ENCODE results near the gene PYY.
"Not testable (repeated sequence)": the region's sequence is repeated elsewhere in the genome, so short reads cannot be mapped to it uniquely, and the experiment has no call there.

PYY gene

DNA sequence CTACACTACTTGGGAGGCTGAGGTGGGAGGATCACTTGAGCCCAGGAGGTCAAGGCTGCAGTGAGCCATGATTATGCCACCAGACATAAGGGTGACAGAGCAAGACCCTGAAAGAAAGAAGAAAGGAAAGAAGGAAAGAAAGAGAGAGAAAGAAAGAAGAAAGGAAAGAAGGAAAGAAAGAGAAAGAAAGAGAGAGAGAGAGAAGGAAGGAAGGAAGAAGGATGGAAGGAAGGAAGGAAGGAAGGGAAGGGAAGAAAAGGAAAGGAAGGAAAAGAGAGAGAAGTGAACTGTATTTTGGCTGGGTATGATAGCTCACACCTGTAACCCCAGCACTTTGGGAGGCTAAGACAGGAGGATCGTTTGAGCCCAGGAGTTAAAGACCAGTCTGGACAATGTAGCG, 24.3 kb upstream of the PYY start:
- no peak for DNase-seq (ENCODE audit: low read depth)

DNA sequence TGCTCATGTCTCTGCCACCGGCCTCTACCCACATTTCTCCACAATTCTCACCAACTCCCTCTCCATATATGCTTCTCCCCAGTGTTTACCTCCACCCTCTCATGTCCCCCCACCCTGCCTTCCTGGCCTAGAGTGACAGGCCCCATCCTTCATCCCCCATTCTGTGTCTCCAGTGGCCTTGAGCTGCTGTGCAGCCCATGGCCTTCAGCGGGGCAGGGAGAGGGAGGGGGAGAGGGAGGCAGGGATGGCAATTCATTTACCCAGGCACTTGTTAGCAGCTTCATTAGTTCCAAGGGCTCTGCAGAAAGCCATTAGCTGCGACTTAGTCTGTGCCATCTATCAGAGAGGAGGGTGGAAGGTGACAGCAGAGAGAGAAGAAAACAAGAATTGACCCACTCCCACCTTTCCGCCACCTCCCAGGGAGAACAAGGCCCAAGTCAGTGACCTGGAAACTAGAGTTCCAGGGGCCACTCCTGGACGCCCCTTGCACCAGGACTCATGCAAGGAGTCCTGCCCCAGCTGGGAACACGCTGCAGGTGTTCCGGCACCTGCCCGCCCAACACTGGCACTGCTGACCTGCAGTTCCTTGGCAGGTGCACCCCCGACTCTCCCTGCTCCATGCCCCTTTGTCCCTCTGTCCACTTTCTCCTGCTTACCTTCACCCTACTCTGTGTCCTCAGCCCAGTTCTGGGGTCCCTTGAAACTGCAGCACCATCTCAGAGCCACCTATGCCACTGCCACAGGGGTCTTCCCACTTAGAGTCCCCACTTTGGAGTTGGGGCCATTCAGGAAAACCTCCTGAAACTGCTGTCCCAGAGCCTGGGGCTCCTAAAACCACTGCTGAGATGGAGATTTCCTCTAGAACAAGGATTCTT, 23.5 kb upstream of the PYY start:
- DNase-seq (ENCODE audit: low read depth), result no peak

GRCh38 chr17:43975898-43976297, 22.2 kb upstream of the PYY start:
- DNase-seq (ENCODE audit: low read depth), result no peak

- DNase-seq (ENCODE audit: low read depth), result no peak
These were observed 20.9 kb upstream of the PYY start for GRCh38 chr17:43974382-43975266.

DNA sequence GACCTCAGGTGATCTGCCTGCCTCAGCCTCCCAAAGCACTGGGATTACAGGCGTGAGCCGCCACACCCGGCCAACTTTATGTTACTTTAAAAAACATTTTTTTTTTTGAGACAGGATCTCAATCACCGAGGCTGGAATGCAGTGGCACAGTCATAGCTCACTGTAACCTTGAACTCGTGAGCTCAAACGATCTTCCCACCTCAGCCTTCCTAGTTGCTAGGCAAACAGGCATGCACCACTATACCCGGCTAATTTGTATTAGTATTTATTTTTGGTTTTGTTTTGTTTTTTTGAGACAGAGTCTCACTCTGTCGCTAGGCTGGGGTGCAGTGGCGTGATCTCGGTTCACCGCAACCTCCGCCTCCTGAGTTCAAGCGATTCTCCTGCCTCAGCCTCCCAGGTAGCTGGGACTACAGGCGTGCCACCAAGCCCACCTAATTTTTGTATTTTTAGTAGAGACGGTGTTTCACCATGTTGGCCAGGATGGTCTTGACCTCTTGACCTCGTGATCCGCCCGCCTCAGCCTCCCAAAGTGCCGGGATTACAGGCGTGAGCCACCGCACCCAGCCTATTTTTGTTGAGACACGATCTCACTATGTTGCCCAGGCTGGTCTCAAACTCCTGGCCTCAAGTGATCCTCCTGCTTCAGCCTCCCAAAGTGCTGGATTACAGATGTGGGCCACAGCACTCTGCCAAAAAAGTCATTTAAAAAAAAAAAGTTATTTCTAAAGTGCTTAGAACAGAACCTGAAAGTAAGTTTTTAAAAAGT, 18.9 kb upstream of the PYY start:
- not testable (repeated sequence) for DNase-seq (ENCODE audit: low read depth)

DNA sequence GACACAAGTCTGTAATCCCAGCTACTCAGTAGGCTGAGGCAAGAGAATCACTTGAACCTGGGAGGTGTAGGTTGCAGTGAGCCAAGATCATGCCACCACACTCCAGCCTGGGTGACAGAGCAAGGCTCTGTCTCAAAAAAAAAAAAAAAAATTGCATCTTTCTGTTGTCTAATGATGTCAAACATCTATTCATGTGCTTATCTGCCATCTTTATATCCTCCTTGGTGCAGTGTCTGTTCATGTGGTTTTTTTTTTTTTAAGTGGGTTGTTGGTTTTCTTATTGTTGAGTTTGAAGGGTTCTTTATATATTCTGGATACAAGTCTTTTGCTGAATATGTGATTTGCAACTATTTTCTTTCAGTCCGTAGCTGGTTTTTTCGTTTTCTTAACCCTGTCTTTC, 17.7 kb upstream of the PYY start:
- not testable (repeated sequence) for DNase-seq (ENCODE audit: low read depth)

DNA sequence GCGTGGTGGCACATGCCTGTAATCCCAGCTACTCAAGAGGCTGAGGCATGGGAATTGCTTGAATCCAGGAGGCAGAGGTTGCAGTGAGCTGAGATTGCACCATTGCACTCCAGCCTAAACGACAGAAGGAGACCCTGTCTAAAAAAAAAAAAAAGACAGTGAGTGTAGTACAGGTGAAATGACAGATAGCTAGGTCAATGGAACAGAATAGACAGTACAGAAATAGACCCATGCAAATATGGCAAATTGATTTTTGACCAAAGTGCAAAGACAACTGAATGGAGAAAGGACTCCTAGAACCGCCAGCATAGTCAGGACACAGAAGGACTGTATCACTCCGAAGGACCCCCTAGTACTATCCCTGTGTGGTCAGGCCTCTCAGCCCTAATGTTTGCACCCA, 16.6 kb upstream of the PYY start:
- DNase-seq (ENCODE audit: low read depth), result no peak

- no peak for DNase-seq (ENCODE audit: low read depth)
These were observed 13.6 kb upstream of the PYY start for GRCh38 chr17:43967251-43967875.

- DNase-seq (ENCODE audit: low read depth), result no peak
These were observed 12.5 kb upstream of the PYY start for GRCh38 chr17:43966276-43966675.

- DNase-seq (ENCODE audit: low read depth), result no peak
These were observed 8.7 kb upstream of the PYY start for GRCh38 chr17:43962479-43962878.

GRCh38 chr17:43961954-43962353, 8.2 kb upstream of the PYY start:
- no peak for DNase-seq (ENCODE audit: low read depth)

DNA sequence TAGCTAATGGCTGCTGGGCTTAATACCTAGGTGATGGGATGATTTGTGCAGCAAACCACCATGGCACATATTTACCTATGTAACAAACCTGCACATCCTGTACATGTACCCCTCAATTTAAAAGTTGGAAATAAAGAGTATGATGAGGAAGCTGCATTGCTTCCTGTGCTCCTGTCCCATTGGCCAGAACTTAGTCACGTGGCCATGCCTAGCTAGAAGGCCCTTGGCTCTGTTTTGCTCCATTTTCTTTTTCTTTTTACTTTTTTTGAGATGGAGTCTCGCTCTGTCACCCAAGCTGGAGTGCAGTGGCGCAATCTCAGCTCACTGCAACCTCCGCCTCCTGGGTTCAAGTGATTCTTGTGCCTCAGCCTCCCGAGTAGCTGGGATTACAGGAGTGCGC, 7.6 kb upstream of the PYY start:
- DNase-seq (ENCODE audit: low read depth), result not testable (repeated sequence)

DNA sequence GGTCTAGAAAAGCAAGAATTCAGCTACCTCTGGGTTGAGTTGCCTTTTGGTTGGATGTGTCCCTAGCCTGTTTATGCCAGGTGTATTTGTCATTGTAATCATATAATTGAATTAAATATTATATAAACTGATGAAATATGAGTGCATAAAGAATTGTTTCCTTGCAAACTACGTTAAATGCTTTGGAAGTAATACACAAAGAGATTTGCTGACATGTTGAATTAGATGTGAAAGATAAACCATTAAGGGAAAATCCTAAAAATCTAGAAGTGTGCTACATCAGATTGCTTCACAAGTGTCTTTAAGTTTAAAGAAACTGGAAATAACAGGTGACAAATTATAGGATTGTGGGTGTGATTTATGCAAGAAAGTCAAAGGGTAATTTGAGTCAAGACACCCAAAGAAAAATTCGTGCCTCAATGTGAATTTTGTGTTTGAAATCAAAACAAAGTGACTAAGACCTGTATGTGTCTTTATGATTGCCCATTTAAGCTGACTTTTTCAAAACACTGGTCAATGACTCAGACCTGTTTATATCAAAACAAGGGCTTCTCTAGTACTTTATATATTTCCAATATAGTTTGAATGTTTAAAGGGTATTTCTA, 5.1 kb upstream of the PYY start:
- no peak for DNase-seq (ENCODE audit: low read depth)

DNA sequence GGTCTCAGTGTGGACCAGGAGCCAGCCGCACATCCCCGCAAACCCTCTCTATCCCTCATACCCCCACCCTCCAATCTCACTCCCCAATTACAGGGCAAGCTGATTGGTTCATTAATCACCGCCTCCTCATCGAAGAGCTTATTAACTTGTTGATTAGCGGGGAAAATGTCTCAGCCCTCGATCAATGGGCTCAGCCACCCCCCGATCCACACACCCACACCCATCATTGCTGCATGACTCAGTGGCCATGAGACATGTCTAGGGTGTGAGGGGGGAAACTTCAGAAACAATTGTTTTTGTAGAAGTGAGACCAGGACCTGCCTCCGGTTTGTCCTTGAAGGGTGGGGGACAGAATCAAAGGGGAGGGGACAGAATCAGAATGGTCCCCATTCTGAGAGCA, 2.5 kb upstream of the PYY start:
- no peak for DNase-seq (ENCODE audit: low read depth)

DNA sequence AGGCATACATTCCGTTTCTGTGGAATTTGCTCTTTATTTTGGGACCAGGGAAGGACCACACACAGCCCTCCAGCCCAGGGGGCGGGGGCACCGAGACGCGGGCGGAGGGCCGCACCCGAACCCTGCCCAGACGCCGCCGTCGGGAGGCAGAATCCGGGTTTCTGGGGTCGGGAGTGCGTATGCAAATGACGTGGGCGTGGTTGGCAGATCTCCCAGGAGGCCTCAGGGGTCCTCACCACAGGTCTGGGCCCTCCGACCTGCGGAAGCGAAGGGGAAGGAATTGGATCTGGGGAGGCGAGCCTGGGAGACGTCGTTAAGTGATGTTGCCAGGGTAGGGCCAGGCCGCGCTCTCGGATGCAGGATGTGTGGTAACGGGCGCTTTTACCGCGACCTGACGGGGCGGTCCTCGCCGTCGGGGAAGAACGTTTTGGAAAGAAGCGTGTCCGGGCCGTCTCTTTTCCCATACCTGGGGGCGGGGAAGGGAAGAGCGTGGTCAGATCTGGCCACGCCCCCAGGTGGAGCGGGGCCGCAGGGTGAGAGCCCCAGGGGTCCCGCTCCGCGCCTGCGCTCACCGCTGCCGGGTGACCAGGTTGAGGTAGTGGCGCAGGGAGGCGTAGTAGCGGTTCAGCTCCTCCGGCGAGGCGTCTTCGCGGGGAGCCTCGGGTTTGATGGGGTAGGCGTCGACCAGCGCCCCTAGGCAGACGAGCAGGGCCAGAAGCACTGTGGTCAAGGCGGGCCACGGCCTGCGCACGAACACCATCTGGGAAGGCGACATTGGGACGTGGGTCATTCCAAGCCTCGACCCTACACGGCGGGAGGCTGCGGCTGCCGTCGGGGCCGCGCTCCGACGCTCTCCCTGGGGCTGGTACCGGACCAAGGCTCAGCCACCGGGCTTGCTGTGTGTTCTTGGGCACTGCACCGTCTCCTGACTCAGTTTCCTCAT, 745 bp downstream of the PYY start:
- DNase-seq (ENCODE audit: low read depth), result no peak

GRCh38 chr17:43952351-43952723, 1.4 kb downstream of the PYY start:
- no peak for DNase-seq (ENCODE audit: low read depth)

GRCh38 chr17:43951750-43952149, 2.0 kb downstream of the PYY start:
- no peak for DNase-seq (ENCODE audit: low read depth)

- no peak for DNase-seq (ENCODE audit: low read depth)
These were observed 3.2 kb downstream of the PYY start for GRCh38 chr17:43950554-43950953.

- no peak for DNase-seq (ENCODE audit: low read depth)
These were observed 4.0 kb downstream of the PYY start for GRCh38 chr17:43949781-43950180.

- no peak for DNase-seq (ENCODE audit: low read depth)
These were observed 7.0 kb downstream of the PYY start for GRCh38 chr17:43946781-43947180.

All from stimulated activated CD8-positive, alpha-beta memory T cell treated with anti-CD3 and anti-CD28 coated beads, Interleukin-7, amount 100 ng/mL, for 24 hours (primary cell).